ENCODE data around the gene ZNF155.

DNA sequence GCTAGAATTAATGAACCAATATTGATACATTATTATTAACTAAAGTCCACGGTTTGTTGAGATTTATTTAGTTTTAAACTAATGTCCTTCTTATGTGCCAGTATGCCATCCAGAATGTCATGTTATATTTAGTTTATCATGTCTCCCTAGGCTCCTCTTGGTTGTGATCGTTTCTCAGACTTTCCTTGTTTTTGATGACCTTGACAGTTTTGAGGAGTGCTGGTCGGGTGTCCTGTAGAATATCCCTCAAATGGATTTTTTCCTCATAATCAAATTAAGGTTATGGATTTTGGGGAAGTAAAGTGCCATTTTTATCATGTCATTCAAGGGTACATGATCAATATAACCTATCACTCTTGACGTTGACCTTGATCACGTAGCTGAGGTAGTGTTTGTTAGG lies 42.8 kb upstream of the ZNF155 start:
- TF ChIP-seq, protein P1, sequence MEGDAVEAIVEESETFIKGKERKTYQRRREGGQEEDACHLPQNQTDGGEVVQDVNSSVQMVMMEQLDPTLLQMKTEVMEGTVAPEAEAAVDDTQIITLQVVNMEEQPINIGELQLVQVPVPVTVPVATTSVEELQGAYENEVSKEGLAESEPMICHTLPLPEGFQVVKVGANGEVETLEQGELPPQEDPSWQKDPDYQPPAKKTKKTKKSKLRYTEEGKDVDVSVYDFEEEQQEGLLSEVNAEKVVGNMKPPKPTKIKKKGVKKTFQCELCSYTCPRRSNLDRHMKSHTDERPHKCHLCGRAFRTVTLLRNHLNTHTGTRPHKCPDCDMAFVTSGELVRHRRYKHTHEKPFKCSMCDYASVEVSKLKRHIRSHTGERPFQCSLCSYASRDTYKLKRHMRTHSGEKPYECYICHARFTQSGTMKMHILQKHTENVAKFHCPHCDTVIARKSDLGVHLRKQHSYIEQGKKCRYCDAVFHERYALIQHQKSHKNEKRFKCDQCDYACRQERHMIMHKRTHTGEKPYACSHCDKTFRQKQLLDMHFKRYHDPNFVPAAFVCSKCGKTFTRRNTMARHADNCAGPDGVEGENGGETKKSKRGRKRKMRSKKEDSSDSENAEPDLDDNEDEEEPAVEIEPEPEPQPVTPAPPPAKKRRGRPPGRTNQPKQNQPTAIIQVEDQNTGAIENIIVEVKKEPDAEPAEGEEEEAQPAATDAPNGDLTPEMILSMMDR (IDR thresholded peaks at IDR 0.05): no peak
- no peak for TF ChIP-seq POLR2AphosphoS5 (IDR thresholded peaks at IDR 0.05)
- no peak for TF ChIP-seq EP300 (IDR thresholded peaks at IDR 0.05)

All from sigmoid colon (tissue), 4 donors.